MCF 10A (cell line): ENCODE data around the gene ACTN2. TPM values are rescaled to one million over a fixed set of nuclear protein-coding genes. Genes with fewer than 3 reads are reported as not detected.

ENCODE experiments used
- BruUV-seq: library from RNA; stranded (reverse); fragments of 400-500 nt; replicated peaks from 2 replicates; lab custom pipeline; 2021; lab: Mats Ljungman, UMichigan
- CTCF ChIA-PET: fragments of 300-600 bp; sonication (Branson Sonifier 250); formaldehyde crosslinking; extraction: SDS; loops from one replicate; lab custom pipeline; 2021; ENCODE audit warnings: antibody characterized with exemption, inconsistent platforms; lab: Yijun Ruan, JAX
- POLR2A ChIA-PET: fragments of 300-600, 350-650 bp; sonication (Branson Sonifier 250); formaldehyde crosslinking; extraction: SDS; loops from one replicate; lab custom pipeline; 2020; ENCODE audit warnings: antibody characterized with exemption, inconsistent platforms; lab: Yijun Ruan, JAX
- DNase-seq: peaks from one replicate; pipeline ENCODE4 v3.0.0-alpha.2; 2018; ENCODE audit not compliant: unreplicated experiment
- H3K27ac Mint-ChIP-seq: one replicate; pipeline ENCODE4 v1.8.0; 2022; ENCODE audit warnings: mild to moderate bottlenecking, low read depth, mixed read lengths; ENCODE audit not compliant: unreplicated experiment
- H3K27me3 Mint-ChIP-seq: one replicate; pipeline ENCODE4 v1.8.0; 2022; ENCODE audit warnings: mixed read lengths; ENCODE audit not compliant: insufficient read depth, unreplicated experiment
- H3K36me3 Mint-ChIP-seq: one replicate; pipeline ENCODE4 v1.8.0; 2022; ENCODE audit warnings: mild to moderate bottlenecking, moderate library complexity, mixed read lengths; ENCODE audit not compliant: insufficient read depth, unreplicated experiment
- H3K4me1 Mint-ChIP-seq: one replicate; pipeline ENCODE4 v1.8.0; 2022; ENCODE audit warnings: mixed read lengths; ENCODE audit not compliant: insufficient read depth, unreplicated experiment
- H3K4me3 Mint-ChIP-seq: one replicate; pipeline ENCODE4 v1.8.0; 2022; ENCODE audit warnings: mild to moderate bottlenecking, moderate library complexity, mixed read lengths; ENCODE audit not compliant: unreplicated experiment
- H3K9me3 Mint-ChIP-seq: one replicate; pipeline ENCODE4 v1.8.0; 2022; ENCODE audit warnings: mixed read lengths; ENCODE audit not compliant: unreplicated experiment
- intact Hi-C: fragments of 100-400 bp; cut with micrococcal nuclease; formaldehyde crosslinking; loops from 2 replicates; pipeline ENCODE4 v1.14.1; 2022
- total RNA-seq: library from RNA; stranded (reverse); gene quantifications from 2 replicates; pipeline ENCODE4 v1.2.3, GENCODE V29; 2022
- TF ChIP-seq, protein P1 (sequence below): fragments of 200-600 bp; IDR thresholded peaks from one replicate; pipeline ENCODE4 v1.8.0; 2022; ENCODE audit warnings: antibody characterized with exemption, mild to moderate bottlenecking; ENCODE audit not compliant: unreplicated experiment

The ACTN2 gene
- total RNA-seq, 1 experiment from 2014 or later = not detected

DNA sequence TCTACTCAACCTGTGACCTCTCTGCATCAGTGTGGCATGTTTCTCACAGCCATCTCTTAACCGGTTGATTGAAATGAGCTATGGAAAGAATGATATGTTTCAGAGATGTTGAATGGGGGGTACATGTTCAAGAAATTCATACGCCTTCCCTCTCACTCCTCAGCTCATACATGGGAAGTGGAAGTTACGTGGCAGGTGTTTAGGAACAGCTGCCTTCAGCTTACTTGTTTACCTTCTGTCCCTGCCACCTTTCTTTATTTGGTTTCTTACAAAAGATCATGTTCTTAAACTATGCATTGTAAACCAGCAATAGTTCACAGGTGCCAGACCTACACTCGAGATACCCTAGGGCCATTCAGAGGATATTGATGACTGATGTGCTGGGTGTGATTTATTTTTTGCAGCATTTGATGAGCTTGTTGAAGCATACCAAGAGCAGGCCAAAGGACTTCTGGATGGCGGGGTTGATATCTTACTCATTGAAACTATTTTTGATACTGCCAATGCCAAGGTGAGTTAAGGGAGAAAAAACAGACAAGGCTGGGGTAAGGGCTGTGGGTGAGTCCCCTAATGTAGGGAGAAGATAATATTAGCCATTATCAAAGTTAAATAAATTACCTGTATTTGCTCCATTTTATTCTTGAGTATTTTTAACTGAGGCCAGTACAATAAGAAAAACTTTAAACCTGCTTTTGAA is 126.2 kb downstream of the ACTN2 start:
- DNase-seq = no peak
- Mint-ChIP-seq H3K27me3 (no peaks in the 10 kb centered on the region), H3K27ac (no peak overlapping the region), H3K36me3 (peaks cover 87% of the 10 kb centered on the region), H3K4me3 (no peak overlapping the region), H3K4me1 (no peaks in the 10 kb centered on the region), H3K9me3 (no peaks in the 10 kb centered on the region)
- TF ChIP-seq, protein P1, sequence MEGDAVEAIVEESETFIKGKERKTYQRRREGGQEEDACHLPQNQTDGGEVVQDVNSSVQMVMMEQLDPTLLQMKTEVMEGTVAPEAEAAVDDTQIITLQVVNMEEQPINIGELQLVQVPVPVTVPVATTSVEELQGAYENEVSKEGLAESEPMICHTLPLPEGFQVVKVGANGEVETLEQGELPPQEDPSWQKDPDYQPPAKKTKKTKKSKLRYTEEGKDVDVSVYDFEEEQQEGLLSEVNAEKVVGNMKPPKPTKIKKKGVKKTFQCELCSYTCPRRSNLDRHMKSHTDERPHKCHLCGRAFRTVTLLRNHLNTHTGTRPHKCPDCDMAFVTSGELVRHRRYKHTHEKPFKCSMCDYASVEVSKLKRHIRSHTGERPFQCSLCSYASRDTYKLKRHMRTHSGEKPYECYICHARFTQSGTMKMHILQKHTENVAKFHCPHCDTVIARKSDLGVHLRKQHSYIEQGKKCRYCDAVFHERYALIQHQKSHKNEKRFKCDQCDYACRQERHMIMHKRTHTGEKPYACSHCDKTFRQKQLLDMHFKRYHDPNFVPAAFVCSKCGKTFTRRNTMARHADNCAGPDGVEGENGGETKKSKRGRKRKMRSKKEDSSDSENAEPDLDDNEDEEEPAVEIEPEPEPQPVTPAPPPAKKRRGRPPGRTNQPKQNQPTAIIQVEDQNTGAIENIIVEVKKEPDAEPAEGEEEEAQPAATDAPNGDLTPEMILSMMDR = no peak
- BruUV-seq = no TSS peak
- ChIA-PET CTCF (interaction anchor here (0.6 to 2.2 kb wide), 8 partner anchors 9 to 1951 kb away, joined by 3 to 7 read pairs (median 5); partner anchors contain the start of gene MTR), POLR2A (interaction anchor here (0.5 to 10.9 kb wide), 10 partner anchors 11 to 996 kb away, joined by 3 to 81 read pairs (median 3); partner anchors contain the start of gene MTR)
- intact Hi-C loops = no loop called here

Other genes starting within 250 kb of the ACTN2 start
- gene LGALS8, start 162.5 kb upstream of the ACTN2 start, total RNA-seq = 73.2 and 99.7 TPM in 2 replicates
- gene HEATR1, start 82.0 kb upstream of the ACTN2 start, total RNA-seq = 90.6 and 128 TPM in 2 replicates
- 54.6 and 59.1 TPM in 2 replicates for gene MTR, start 108.8 kb downstream of the ACTN2 start, total RNA-seq